PFSK-1 (cell line): Measurements from ENCODE around the gene SERPINB3.

ENCODE experiments used
- FOXP2 ChIP-seq: optimal IDR thresholded peaks from 2 replicates; pipeline ENCODE3; 2011; ENCODE audit warnings: borderline replicate concordance, control low read depth, inconsistent platforms; ENCODE audit not compliant: insufficient read depth; ENCODE audit errors: extremely low read length, extremely low read depth
- POLR2AphosphoS5 ChIP-seq: IDR thresholded peaks from 2 replicates; pipeline ENCODE4 v1.6.1; 2012; ENCODE audit warnings: low read depth, mild to moderate bottlenecking, control low read depth, low read length, moderate library complexity
- SIN3A ChIP-seq: IDR thresholded peaks from 2 replicates; pipeline ENCODE4 v1.6.1; 2012; ENCODE audit warnings: mild to moderate bottlenecking, low read length, moderate library complexity, borderline replicate concordance; ENCODE audit not compliant: insufficient read depth
- TAF1 ChIP-seq: IDR thresholded peaks from 2 replicates; pipeline ENCODE4 v1.6.1; 2012; ENCODE audit warnings: low read length, control low read depth, borderline replicate concordance; ENCODE audit not compliant: insufficient read depth
- TF ChIP-seq, protein P1 (sequence below), 2 experiments: IDR thresholded peaks; 2 replicates each; pipeline versions ENCODE4 v1.6.1 to v1.8.0; 2011 to 2012; ENCODE audit warnings: low read depth in 2 of 2, low read length in 2 of 2, control low read depth in 1 of 2, inconsistent platforms in 1 of 2, mild to moderate bottlenecking in 1 of 2, moderate library complexity in 1 of 2; ENCODE audit not compliant: insufficient read depth in 1 of 2

SERPINB3 gene

DNA sequence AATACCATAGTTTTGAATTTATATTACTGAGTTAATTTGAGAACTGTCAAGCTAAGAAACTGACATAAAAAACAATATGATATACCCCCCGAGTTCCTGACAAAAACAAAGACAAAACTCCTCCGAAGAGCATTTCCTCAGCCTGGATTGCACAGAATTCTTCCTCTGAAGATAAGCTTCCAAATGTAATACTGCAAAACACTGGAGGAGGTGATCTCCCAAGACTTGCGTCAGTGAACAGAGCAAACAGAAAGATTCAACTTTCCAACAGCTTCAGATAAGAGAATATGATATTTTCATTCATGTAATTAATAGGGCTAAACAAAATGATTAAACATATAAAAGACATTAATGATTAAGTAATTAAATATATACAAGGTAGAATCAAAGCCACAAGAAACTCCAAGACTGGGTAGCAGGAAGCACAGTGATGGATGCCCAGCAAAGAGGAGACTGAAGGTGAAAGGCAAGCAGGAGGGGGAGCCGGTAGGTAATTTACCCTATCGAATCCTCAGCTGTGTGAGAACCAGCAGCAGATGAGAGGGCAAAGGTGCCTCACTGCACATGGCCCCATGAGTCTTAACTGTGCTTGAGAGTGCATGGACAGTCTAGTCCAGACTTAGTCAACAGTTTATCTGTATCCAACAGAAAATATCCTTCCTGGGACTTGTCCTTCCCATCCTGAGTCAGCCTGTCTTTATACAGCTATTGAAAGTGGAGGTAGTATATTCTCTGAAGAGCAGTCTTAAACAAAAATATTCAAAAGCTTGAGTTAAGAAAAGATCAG is 18.3 kb upstream of the SERPINB3 start:
- no peak for TF ChIP-seq POLR2AphosphoS5
- no peak for TF ChIP-seq SIN3A
- TF ChIP-seq, protein P1, sequence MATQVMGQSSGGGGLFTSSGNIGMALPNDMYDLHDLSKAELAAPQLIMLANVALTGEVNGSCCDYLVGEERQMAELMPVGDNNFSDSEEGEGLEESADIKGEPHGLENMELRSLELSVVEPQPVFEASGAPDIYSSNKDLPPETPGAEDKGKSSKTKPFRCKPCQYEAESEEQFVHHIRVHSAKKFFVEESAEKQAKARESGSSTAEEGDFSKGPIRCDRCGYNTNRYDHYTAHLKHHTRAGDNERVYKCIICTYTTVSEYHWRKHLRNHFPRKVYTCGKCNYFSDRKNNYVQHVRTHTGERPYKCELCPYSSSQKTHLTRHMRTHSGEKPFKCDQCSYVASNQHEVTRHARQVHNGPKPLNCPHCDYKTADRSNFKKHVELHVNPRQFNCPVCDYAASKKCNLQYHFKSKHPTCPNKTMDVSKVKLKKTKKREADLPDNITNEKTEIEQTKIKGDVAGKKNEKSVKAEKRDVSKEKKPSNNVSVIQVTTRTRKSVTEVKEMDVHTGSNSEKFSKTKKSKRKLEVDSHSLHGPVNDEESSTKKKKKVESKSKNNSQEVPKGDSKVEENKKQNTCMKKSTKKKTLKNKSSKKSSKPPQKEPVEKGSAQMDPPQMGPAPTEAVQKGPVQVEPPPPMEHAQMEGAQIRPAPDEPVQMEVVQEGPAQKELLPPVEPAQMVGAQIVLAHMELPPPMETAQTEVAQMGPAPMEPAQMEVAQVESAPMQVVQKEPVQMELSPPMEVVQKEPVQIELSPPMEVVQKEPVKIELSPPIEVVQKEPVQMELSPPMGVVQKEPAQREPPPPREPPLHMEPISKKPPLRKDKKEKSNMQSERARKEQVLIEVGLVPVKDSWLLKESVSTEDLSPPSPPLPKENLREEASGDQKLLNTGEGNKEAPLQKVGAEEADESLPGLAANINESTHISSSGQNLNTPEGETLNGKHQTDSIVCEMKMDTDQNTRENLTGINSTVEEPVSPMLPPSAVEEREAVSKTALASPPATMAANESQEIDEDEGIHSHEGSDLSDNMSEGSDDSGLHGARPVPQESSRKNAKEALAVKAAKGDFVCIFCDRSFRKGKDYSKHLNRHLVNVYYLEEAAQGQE (IDR thresholded peaks at IDR 0.05; ENCODE audit: insufficient read depth in 1 of 2, low read depth in 2 of 2, low read length in 2 of 2): no peak
- no peak for TF ChIP-seq TAF1
- TF ChIP-seq FOXP2: no peak

DNA sequence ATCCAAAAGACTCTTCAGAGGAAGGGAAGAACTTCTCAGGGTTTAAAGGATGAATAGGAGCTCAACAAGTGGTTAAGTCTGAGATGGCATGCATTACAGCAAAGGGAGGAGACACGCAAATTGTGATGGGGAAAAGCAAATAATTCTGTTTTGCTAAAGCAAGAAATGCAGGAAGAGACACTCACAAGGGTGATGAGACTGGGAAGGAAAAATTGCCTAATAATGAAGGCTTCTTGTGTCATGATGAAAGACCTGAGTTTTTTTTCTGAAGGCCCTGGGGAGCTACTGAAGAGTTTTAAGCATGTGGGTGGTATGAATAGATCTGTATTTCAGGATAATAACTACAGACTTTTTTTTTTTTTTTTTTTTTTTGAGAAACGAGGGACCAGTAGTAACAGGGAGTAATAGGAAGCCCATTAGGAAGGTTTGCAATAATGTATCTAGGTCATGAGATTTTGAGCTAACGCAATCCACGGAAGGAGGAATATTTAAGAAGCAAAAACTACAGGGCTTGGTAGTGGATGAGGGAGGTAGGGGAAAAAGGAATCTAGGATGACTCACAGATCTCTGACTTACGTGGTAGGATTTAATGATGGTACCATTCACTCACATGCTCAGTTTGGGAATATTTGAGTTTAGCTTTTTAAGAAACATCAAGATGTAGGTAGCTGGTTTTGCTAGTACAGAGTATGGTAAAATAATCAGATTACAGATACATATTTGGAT is 16.0 kb upstream of the SERPINB3 start:
- TF ChIP-seq, protein P1 (IDR thresholded peaks at IDR 0.05; ENCODE audit: insufficient read depth in 1 of 2, low read depth in 2 of 2, low read length in 2 of 2): no peak
- no peak for TF ChIP-seq SIN3A
- TF ChIP-seq POLR2AphosphoS5: no peak
- TF ChIP-seq TAF1: no peak
- TF ChIP-seq FOXP2: no peak

DNA sequence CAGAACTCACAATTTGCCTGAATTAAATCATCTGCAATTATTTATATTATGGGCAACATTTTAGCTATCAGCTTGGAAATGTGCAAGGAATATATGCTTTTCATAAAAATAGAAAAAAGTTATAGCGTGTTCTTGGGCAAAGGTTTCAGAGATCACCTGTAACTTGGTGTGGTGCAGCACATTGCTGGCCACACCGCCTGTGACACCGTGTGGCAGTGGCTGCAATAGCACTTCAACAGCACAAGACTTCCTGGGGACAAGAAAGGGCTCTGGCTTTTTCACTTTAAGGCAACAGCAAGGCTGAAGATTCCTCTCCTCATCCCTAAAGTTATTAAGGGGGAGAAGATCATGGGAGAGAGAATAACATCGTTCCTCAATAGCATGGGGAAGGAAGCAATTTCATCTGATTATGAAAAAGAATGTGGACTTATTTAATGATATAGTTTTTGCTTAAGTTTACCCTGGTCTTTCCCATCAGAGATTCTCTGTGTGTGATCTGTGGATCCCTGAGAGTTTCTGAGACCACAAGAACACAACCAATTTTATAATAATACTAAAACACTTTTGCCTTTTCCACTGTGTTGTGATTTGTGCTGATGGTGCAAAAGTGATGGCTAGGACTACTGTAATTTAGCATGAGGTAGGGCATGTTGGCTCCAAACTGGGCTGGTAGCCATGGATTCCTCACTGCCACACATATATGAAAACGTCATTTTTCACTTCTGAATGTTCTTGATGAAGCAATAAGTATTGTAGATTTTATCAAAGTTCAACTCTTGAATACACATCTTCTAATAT is 15.0 kb upstream of the SERPINB3 start:
- no peak for TF ChIP-seq SIN3A
- TF ChIP-seq TAF1: no peak
- TF ChIP-seq POLR2AphosphoS5: no peak
- TF ChIP-seq, protein P1 (IDR thresholded peaks at IDR 0.05; ENCODE audit: insufficient read depth in 1 of 2, low read depth in 2 of 2, low read length in 2 of 2): no peak
- TF ChIP-seq FOXP2: no peak

DNA sequence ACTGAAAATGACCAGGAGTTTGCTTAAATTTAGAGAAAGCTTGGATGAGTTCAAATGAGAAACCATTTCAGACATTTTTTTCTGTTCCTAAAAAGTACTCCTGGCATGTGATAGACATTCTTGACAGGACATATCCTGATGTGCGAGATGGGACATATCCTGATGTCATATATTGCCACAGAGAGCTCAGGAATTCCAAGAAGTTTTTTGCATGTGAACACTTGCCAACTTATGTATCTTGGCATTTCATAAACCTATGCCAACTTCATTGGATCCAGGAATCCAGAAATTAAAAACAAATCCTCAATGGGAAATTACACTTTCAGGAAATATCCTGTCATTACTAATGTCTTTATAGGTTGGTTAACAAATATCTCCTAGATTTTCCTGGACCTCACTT is 2.9 kb upstream of the SERPINB3 start:
- TF ChIP-seq TAF1 (no peak), FOXP2 (no peak), SIN3A (no peak), POLR2AphosphoS5 (no peak)
- TF ChIP-seq, protein P1 (IDR thresholded peaks at IDR 0.05; ENCODE audit: insufficient read depth in 1 of 2, low read depth in 2 of 2, low read length in 2 of 2): no peak
